ENCODE data around the gene PFN3.

GRCh38 chr5:177374211-177374610, 26.2 kb downstream of the PFN3 start:
- TF ChIP-seq CTCF (IDR thresholded peaks at IDR 0.05) (no peak), POLR2A (IDR thresholded peaks at IDR 0.05) (no peak), POLR2AphosphoS5 (IDR thresholded peaks at IDR 0.05; ENCODE audit: insufficient read depth in 1 of 2, low read depth in 1 of 2) (no peak)

Measured in vagina (tissue), 2 donors.